Activated T-cell treated with anti-CD3 and anti-CD28 coated beads, Interleukin-2, amount 50 U/mL, for 48 hours (primary cell): Measurements from ENCODE around the gene RNF217.
"Not testable (repeated sequence)": the region's sequence is repeated elsewhere in the genome, so short reads cannot be mapped to it uniquely, and the experiment has no call there.

Experiments used
- DNase-seq, 2 experiments: peaks; one replicate each; pipeline ENCODE4 v3.0.0-alpha.2; 2020

Gene RNF217

GRCh38 chr6:124963416-124963785 lies 1.2 kb downstream of the RNF217 start:
- DNase-seq, result no peak

- DNase-seq, result no peak
Observed at GRCh38 chr6:124963831-124964763, 1.9 kb downstream of the RNF217 start.

- no peak for DNase-seq
Observed at GRCh38 chr6:124964764-124965105, 2.5 kb downstream of the RNF217 start.

- not testable (repeated sequence) for DNase-seq
Observed at GRCh38 chr6:124965424-124965850, 3.2 kb downstream of the RNF217 start.

GRCh38 chr6:124967444-124967843 lies 5.2 kb downstream of the RNF217 start:
- no peak for DNase-seq

GRCh38 chr6:124968401-124968800 lies 6.2 kb downstream of the RNF217 start:
- DNase-seq, result no peak

- no peak for DNase-seq
Observed at GRCh38 chr6:124970243-124970642, 8.0 kb downstream of the RNF217 start.

- no peak for DNase-seq
Observed at GRCh38 chr6:124970763-124971162, 8.5 kb downstream of the RNF217 start.

- no peak for DNase-seq
Observed at GRCh38 chr6:124973780-124974179, 11.5 kb downstream of the RNF217 start.

- DNase-seq, result no peak
Observed at GRCh38 chr6:124974771-124975377, 12.6 kb downstream of the RNF217 start.

- no peak for DNase-seq
Observed at GRCh38 chr6:124977067-124977908, 15.1 kb downstream of the RNF217 start.

- no peak for DNase-seq
Observed at GRCh38 chr6:124978451-124979293, 16.4 kb downstream of the RNF217 start.

GRCh38 chr6:124979294-124979678 lies 17.0 kb downstream of the RNF217 start:
- no peak for DNase-seq

GRCh38 chr6:124982669-124983068 lies 20.4 kb downstream of the RNF217 start:
- DNase-seq, result no peak

- DNase-seq, result no peak
Observed at GRCh38 chr6:124983383-124984083, 21.3 kb downstream of the RNF217 start.

GRCh38 chr6:124984668-124985338 lies 22.6 kb downstream of the RNF217 start:
- no peak for DNase-seq

- no peak for DNase-seq
Observed at GRCh38 chr6:124986164-124986563, 23.9 kb downstream of the RNF217 start.

GRCh38 chr6:124987291-124987690 lies 25.1 kb downstream of the RNF217 start:
- no peak for DNase-seq

- no peak for DNase-seq
Observed at GRCh38 chr6:124987999-124988591, 25.9 kb downstream of the RNF217 start.

- no peak for DNase-seq
Observed at GRCh38 chr6:124989136-124989983, 27.1 kb downstream of the RNF217 start.
